NCI-H526 (cell line): ENCODE results near the gene ELP4.
A peak's percentile ranks its signal among the peaks of the same experiment; 100 is the strongest.

Experiments
- DNase-seq, 2 experiments: peaks; one replicate each; lab custom pipeline; 2025; lab: John Stamatoyannopoulos, UW

The ELP4 gene

DNA sequence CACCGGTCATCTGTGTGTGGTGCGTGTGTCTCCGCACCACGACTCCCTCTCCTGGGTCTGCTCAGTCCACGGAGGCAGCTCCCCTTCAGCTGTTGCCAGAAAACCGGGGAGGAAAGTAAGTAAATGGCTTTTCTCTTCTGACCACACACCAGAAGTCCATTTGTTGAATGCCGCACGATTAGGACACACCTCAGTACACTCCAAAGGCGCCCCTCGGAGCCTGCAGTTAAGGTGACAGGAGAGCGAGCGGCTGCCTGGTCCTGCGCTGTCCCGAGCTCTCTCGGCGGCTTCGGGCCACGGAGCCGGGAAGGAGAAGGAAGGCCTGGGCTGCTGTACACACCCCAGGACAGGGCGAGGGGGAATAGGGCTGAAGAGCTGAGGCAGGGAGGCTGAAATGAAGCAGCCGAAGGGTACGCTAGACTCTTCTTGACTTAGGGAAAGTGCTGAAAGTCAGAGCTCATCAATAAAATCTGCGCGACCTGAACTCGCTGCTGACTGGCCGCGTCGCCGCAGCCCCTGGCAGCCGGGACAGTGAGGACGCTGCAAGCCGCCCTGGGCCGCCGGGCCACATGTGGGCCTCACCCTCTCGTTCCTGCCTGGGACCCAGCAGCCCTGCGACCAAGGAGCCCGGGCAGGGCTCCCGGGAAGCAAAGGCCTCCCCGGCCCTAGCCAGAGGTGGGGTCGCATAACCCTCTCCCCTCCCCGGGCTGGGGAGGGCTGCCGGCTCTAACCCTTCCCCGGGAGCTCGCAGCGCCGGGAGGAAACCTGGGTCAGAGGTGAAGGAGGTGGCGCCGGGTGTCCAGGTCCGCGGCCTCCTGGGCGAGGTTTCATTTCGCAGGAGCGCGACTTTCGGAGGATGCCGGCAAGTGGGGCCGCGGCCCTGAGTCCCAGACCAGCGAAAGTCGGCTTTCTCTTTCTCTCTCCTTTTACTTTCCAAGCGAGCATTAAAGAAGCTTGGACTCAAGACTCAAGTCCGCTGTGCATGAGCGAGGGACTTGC, 303.1 kb downstream of the ELP4 start:
- peak in 1 of 2 experiments; percentile 84 for DNase-seq

DNA sequence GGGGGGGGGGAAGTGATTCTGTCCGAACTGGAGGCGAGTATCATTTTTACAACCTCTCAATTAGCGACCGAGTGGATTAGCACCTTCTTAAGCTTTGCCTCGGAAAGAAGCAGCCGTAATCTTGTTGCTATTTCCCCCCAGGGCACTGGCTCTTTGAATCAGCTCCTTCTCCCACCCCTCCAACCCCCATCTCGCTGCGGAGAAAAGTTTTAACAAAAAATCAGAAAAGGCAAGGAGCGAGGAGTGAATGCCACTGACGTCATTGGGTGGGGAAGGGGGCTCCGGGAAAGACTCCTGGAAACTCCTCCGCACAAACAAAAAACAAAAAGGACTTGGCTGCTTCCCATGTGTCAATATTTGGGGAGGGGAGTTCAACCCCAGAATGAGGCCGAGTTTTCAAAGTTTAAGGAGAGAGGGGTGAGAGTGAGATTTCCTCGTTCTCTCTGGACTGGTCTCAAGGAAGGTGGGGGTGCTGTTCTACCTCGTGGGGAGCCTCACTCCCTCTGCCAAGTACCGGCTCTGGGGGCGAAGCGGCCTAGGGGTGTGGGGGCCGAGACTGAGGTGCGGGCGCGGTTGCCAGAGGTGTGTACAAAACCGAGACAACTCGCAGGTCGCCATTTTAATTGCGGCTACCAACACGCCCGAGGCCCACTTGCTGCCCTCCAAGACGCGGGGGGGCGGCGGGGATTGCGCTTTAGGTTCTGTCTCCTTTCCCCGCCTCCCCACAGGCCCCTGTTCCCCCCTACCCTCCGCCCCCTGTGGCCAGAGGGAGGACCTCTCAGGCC, 304.0 kb downstream of the ELP4 start:
- DNase-seq = peak in 1 of 2 experiments; percentile 34

DNA sequence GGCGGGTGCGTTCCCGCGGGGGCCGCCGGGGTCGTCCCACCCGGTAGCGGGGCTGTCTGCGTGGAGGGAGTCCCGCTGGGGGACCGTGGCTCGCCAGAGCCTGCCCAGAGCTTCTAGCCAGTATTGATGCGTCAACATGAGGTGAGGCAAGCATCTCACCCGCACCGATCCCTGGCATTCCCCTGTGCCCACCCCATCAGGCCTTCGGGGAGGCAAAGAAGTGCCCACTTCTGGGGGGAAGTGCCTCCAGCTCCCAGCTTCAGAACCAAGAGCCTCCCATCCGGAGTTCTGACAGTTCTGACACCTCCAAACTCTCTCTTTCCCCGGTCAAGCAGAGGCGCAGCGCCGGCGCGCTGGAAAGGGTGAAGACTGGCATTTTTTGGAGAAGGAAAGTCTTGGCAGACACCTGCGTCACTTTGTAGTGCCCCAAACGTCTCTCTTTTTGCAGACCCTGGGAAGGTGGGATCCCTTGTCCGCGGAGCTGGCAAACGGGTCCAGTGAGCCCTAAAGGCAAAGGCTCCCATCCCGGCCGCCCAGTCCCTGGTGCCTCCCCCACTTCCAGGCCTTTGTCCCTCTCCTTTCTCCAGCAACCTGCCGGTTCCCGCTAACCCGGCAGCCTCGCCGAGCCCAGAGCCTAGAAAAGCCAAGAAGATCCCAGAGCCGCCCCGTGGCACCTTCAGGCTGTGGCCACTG, 304.8 kb downstream of the ELP4 start:
- peak in 1 of 2 experiments; percentile 31 for DNase-seq

DNA sequence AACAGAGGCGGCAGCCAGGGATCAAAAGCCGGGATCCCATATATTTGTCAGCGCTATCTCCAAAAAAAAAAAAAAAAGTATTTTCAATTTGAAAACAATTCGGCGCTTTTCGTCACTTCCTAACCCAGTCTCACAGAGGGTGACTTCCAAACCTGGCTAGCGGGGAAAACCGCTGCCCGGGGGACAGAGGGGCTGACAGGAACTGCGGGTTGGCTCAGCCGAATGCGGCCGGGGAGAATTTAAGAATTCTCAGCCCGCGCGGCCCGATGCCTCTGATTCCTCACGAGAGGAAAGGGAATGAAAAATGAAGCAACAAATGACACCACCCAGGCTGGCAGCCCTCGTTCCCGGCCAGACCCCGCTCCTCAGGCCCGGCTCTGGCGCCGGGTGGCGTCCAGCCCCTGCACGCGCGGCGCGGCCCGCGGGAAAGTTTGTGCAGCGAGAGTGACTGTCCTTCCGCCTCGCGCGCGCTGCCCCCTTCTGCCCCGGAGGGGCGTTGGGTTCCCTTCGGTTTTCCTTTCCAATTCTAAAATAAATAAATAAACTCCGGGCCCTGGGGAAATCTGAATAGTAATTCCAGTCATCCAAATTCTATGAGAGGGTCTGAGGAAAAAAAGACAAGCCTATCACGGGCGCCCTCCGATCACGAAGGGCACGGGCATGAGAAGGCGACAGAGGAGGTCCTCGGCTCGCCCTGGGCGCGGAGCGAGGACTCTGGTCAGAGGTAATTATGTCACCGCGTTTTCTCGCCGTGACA, 306.3 kb downstream of the ELP4 start:
- DNase-seq = peak in 1 of 2 experiments; percentile 35

DNA sequence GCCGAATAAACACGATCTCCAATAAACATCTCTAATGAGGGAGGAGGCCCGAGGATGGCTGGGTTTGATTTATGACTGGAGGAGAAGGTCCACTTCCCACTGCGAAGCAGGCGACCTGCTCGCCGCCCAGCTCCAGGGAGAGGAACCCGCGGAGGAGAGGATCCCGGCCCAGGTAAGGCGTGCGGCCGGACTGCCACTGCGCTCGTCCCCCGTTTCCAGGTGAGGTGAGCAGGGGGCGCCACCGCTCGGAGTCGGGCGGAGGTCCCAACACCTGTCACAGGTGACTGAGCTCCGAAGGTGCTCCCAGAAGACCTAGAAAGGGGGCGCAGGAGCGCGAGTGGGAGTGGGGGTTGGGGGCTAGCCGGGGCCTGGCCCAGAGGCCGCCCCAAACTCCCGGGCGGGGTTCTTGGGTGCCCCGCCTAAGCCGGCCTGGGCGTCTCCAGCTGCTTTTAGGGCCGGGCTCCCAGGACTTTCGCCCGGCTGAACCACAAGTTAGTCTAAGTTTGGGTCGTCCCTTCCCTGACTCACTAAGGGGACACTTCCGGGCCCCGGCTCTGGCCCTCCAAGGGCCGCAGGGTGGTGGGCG, 307.0 kb downstream of the ELP4 start:
- DNase-seq = peak in 1 of 2 experiments; percentile 62

DNA sequence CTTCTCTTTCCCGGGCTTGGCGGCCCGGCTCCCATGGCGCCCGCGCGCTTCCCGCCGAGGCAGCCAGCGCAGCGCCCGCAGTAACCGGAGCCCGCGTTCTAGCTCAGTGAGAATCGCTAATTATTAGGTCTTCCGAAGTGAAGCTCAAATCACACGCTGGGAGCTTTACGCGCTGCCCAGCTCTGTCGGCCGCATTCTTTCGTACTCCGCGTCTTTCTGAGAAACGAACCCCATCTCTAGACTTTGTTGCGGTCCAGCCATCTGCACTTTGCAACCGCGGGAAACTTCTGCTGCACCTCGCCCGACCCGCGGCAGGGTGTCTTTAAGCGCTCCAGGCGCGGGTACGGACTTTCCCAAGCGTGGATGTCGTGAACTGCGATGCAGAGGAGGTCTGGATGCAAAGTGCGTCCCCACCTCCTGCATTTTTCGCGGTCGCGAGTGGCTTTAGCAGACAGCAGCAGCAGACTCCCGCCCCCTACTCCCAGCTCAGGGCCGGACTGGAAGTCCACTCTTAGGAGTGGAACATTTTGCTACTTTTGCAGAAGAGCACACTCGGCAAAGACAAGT, 307.6 kb downstream of the ELP4 start:
- peak in 1 of 2 experiments; percentile 70 for DNase-seq

DNA sequence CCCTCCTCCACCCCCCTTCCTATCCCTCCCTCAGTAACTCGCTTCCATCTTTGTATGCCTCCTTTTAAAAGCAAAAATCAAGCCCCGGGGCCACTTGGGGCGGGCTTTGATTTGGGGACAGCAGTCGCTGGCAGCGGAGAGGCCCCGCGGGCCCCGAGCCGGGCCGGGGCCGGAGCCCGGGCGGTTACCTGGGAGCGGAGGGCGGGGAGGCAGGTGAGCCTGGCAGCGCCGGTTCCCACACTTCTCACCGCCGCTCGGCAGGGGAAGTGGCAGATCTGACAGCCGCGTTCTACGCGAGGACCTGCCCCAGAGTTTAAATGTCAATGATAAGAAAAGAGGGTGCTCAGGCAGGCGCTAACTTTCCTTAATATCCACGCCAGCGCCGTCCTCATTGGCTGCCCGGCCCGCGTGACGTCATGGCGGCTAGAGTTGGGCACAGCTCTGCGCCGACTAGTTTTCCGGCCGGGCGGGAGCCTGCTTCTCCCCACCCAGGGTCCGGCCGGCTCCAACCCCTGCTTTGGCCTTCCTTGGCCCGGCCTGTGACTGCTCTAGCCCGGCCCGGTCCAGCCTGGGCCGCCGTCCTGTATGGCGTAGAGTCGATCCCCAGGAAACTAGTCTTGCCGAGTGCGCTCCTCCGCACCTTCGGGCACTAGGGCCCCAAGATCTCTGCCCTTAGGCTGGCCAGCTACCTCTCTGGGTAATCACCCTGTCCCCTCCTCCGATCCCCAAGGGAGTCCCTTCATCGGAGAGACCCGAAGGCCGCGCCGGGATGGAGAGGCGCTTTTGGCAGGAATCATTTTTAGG, 308.3 kb downstream of the ELP4 start:
- peak in 1 of 2 experiments; percentile 62 for DNase-seq

DNA sequence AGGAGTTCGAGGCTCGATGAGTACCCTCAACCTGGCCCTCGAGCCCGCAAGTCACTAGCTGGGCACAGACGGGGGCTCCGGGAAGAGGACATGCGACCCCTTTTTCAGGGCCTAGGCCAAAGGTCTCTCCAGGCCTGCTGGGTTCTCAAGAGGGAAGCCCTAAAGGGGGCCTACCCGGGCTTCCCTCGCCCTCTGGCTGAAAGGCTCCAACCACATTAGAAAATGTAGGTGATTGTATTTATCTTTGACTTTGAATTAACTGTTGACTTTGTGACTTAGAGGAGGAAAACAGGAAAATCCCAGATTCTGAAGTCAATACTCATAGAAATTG, 308.8 kb downstream of the ELP4 start:
- DNase-seq = no peak

DNA sequence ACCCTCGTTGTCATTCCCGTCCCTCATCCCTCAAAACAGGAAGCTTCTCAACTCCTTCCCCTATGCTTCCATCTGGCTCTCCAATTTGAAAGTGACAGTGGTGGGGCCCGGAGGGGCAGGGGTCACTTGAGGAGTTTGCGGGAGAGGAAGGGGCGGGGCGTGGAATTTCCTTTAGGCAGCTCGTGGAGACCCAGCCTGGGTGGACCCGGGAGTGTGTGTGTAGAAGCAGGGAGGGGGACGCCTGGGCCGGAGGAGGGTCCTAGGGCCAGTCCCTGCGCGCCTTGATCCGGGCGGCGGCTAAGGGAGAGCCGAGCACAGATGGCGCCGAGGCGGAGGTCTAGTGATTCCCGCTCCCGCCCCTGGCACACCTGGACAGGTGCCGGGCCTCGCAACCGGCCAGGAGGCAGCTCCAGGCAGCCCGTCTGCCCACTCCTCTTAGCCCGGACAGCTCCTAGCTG, 309.3 kb downstream of the ELP4 start:
- DNase-seq = no peak

DNA sequence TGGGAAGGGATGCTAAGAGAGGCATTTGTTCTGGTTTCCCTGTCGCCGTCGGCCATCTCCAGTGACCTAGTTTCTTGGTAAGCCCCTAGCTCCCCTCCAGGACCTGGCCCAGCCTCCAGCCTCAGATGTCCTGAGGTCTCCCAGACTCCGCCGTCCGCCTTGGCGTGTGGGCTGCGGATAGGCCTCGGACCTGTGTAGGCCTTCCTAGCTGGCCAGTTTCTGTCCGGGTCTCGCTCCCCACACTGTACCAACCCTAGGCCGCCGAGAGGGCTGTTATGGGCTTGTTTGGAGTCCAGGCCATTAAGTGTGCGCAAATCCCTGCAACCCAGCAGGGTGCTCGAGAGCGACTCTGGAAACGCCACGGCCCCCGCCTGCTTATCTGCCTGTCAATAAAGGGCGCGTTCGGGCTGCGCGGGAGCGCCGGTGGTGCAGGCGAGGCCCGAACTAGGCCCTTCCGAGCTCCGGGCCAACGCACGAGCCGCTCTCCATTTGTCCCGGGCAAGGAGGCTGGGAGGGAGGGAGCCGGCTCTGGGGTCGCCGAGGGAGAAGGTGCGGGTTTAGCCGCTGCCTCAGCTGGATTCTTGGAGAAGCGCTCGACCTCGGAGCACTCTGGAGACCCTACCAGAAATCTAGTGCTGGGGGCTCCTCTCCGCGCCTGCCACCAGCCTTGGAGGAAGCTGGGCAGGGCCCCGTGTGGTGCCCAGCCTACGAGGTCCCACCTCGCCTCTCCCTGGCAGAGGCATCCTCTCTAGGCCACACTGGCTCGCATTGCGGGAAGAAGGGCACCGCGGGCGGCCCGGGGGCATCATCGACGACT, 310.3 kb downstream of the ELP4 start:
- DNase-seq = no peak

DNA sequence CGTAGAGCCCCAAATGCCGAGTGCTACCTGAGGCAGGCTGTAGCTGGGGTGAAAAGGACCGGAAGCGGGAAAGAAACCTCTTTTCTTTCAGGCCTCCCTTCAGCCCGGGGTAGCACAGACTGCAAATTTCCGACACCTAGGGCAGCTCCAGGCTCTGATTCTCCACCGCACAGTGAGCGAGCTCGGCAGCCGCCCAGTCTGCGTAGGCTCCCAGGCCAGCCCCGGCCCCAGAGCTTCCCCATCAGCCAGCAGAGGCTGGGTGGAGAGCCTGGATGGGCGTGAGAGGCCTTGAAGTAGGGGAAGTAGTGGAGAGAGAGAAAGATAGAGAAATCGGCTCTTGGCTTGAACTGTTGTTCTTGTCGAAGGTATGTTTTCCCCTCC, 310.9 kb downstream of the ELP4 start:
- DNase-seq = no peak

DNA sequence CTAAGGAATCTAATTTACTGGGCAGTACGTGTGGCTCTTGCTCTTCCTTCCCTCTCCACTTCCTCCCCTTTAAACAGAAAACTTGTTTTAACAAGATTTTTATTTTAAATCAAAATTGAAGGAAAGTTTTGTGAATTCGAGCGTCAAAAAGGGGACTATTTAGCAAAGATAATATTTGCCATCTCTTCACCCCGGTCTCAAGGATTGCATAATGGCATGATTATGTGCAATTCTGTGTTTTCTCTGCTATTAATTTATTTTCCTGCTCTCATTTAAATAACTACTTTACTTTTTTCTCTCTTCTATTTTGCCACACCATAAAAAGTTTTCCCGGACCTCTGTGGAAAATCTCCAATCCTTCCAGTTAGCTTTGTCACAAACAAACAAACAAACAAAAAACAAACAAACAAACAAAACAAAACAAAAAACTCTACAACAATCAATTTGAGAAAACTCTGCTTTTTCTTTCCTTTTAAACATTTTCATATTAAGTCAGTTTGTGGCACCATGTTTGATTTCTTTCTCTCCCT, 311.7 kb downstream of the ELP4 start:
- DNase-seq = no peak

DNA sequence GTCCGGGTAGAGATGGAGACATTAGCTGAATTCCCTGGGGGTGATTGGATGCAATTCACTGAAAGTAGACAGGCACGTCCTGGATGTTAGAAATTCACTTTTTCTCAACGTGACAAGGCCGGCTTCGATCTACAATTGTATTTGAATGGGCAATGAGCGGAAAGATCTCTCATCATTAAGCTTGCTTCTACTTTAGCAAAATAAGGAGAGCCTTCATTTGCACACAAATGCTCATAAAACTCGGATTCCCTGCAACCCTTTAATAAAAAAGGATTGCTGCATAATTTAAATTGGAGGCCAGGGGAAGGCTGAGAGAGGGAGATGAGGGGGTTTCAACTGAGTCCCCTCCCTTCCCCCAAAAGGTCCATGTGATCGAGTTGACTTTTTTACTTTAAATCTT, 312.2 kb downstream of the ELP4 start:
- no peak for DNase-seq

DNA sequence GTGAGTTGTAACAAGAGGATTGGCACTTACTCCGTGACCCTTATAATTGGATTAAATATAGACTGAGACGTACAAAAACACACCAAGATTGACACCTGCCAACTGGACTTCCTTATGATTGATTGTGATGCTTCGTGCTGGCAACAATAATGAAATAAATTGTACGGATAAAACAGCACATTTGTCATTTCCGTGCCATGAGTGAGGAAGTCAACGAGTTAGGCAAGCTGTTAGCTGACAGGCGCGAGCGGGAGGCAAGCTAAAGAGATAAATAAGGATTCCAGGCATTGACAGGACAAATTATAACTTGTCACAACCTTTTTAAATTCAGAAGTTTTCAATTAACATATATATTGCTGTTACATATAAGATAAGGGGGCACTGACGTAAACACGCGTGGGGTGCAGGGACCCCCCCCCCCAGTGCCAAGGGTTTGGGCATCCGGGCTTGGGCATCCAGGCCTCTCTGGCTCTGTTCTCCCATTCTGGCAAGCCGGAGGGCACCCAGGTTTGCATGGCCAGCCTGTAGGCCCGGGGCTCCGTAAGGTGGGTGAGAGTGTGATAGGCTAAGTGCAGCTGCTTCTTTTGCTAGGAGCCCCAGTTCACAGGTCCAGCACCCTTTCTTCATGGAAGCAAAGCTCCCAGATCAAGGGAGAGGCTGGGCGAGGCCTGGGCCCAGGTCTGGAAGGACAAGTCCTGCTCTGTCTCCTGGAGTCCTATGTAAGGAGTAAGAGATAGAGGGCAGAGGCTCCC, 312.8 kb downstream of the ELP4 start:
- DNase-seq = no peak

DNA sequence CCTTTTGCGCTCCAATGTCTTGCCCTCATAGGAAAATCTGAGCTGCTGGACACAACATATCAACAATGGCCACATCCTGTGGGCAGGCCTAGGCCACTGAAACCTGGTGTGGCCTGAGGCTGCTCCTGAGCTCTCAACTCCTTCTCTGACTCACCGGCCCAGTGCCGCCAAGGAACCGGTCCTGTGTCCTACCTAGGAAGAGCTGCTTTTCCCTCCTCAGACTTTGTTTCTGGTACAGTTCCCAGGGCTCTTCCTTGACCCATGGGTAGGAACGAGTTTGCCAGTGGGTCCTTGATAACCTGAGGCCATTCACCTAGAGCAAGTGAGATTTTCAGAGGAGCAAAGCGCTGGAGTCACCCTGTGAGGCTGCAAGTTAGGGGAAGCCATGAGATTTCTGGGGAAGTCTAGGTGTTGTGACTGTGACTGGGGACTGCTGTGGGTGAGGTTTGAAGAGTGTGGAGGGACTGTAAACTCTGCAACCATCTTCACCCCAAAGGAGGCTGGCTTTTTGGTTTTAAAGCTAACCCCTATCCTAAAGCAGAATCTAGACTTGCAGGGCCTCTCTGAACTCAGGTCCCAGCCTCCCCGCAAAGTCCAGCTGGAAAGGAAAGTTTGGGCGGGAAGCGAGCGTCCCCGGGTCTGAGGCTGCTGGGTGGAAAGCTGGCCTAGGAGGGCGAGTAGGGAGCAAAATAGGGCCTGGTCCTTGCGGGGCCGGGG, 313.5 kb downstream of the ELP4 start:
- no peak for DNase-seq

DNA sequence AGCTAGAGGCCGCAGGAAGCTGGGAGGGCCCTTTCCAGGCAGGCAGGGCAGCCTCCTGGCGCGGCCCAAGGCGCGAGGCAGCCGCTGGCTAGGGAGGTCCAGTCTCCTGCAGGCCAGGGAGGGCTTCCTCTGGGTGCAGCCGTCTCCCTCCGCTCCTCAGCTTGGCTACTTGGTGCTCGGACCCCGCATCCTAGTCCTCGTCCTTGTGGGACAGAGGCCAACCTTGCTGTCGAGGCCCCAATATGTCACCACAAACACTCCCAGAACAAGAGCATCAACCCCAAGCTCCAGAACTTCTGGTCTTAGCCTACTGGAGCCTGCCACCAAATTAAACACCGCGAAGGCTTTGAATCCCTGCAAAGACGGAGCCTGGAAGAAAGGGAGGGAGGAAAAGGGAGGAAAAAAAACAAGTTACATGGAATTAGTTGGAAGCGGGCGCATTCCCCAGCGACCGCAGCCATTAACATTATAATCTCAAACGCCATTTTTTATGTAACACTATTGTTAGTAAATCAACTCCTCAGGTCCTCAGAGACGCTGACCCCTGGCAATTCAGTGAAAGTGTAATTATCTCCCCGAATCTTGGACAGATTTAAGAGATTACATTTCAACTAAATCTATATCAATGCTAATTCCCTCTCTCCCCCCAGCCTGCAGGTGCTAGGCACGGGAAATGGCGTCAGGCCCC, 314.2 kb downstream of the ELP4 start:
- no peak for DNase-seq
